HUES64 (cell line): Measurements from ENCODE around the gene USP2.

Experiments used
- H3K27ac ChIP-seq: 2 replicates; pipeline ENCODE4 v1.7.0; 2013; ENCODE audit warnings: low read depth, low read length, inconsistent platforms
- H3K27me3 ChIP-seq: 2 replicates; pipeline ENCODE4 v1.6.1; 2013; ENCODE audit warnings: mild to moderate bottlenecking, low read length; ENCODE audit not compliant: insufficient read depth
- H3K36me3 ChIP-seq: 2 replicates; pipeline ENCODE4 v1.6.1; 2013; ENCODE audit warnings: mild to moderate bottlenecking, low read length; ENCODE audit not compliant: insufficient read depth
- H3K4me1 ChIP-seq: 2 replicates; pipeline ENCODE4 v1.6.1; 2013; ENCODE audit warnings: mild to moderate bottlenecking, low read length, moderate library complexity; ENCODE audit not compliant: insufficient read depth
- H3K4me3 ChIP-seq: 2 replicates; pipeline ENCODE4 v1.5.1; 2013; ENCODE audit warnings: mild to moderate bottlenecking, low read length, moderate library complexity
- H3K9ac ChIP-seq: 2 replicates; pipeline ENCODE4 v1.6.1; 2013; ENCODE audit warnings: mild to moderate bottlenecking, low read depth, low read length
- H3K9me3 ChIP-seq: 2 replicates; pipeline ENCODE4 v1.6.1; 2013; ENCODE audit warnings: low read depth, low read length; ENCODE audit not compliant: insufficient read depth
- WGBS: fragments of 150-250, 120-280 bp; methylation state at CpG from one replicate; pipeline ENCODE4 v1.1.7; 2013; ENCODE audit warnings: missing lambda C conversion rate; 5-methylcytosine and 5-hydroxymethylcytosine counted together

The USP2 gene

DNA sequence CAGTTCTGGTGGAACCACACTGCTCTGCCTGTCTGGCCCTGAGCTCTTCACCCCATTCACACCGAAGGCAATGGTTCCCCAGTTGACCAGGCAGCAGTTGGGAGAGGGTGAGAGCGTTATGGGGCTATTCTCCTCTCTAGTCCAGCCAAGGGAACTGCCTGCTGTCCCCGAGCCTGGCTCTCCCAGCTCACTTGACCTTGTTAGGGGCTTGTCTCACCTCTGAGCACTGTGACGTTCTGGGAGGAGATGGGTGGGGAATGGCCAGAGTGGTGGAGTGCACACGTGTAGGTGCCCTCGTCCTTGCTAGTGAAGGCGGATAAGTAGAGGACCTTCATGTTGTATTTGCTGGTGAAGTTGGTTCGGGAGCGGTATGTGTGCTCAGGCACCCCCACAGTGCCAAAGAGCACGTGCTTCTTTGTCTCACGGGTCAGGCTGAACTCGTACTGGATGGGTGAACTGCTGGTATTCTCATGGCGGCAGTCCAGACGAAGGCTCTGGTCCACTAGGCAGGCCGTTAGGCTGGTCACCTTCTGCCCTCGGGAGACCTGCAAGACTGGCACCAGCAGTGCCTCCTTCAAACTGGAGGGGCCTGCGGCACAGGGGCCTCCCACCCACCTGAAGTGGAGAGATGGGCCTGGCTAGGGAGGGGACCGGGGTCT is 38.5 kb upstream of the USP2 start:
- 0 out of 2 replicates have a peak overlapping the region, but pooled peaks have one; percentile 16 for H3K27ac ChIP-seq
- peaks cover 22% of the 10 kb centered on the region for H3K4me1 ChIP-seq
- H3K9me3 ChIP-seq: no peaks in the 10 kb centered on the region
- WGBS: 93% methylated on average over 18 of the region's 18 CpGs
- no peak overlapping the region for H3K4me3 ChIP-seq
- H3K27me3 ChIP-seq: no peaks in the 10 kb centered on the region
- peak overlapping the region; percentile 84; the same call in 1 of the 2 replicates for H3K9ac ChIP-seq
- H3K36me3 ChIP-seq: peaks cover 28% of the 10 kb centered on the region

DNA sequence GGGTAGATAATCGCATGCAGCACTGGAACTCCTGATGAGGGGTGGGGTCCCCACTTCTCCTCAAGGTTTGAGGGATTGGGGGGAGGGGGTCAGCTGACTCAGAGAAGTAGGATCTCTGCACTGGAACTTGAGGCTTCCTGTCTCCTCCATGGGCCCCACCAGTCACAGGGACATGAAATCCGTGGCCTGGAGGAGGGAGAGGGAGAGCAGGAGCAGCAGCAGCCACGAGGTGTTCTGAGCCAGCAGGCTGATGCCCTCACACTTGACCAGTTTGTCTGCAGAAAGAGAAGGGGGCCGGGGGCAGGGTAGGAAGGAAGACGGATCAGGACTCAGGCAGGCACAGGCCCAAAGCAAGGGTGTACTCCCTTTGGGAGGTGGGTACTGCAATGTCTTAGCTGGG is 37.8 kb upstream of the USP2 start:
- peaks cover 28% of the 10 kb centered on the region for H3K36me3 ChIP-seq
- no peaks in the 10 kb centered on the region for H3K9me3 ChIP-seq
- H3K27ac ChIP-seq: no peak overlapping the region
- peaks cover 19% of the 10 kb centered on the region for H3K4me1 ChIP-seq
- H3K9ac ChIP-seq: no peak overlapping the region
- WGBS: 92% methylated on average over 5 of the region's 5 CpGs
- no peak overlapping the region for H3K4me3 ChIP-seq
- no peaks in the 10 kb centered on the region for H3K27me3 ChIP-seq

DNA sequence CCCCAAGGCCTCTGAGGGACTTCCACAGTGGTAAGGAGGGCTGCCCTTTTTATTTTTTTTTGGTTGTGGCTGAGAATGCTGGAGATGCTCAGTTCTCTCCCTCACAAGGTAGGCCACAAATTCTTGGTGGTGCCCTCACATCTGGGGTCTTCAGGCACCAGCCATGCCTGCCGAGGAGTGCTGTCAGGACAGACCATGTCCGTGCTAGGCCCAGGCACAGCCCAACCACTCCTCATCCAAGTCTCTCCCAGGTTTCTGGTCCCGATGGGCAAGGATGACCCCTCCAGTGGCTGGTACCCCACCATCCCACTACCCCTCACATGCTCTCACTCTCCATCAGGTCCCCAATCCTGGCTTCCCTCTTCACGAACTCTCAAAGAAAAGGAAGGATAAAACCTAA is 37.3 kb upstream of the USP2 start:
- no peak overlapping the region for H3K4me3 ChIP-seq
- H3K27ac ChIP-seq: no peak overlapping the region
- WGBS: 94% methylated on average over 4 of the region's 4 CpGs
- H3K4me1 ChIP-seq: peaks cover 19% of the 10 kb centered on the region
- no peaks in the 10 kb centered on the region for H3K9me3 ChIP-seq
- no peak overlapping the region for H3K9ac ChIP-seq
- no peaks in the 10 kb centered on the region for H3K27me3 ChIP-seq
- H3K36me3 ChIP-seq: peaks cover 28% of the 10 kb centered on the region

DNA sequence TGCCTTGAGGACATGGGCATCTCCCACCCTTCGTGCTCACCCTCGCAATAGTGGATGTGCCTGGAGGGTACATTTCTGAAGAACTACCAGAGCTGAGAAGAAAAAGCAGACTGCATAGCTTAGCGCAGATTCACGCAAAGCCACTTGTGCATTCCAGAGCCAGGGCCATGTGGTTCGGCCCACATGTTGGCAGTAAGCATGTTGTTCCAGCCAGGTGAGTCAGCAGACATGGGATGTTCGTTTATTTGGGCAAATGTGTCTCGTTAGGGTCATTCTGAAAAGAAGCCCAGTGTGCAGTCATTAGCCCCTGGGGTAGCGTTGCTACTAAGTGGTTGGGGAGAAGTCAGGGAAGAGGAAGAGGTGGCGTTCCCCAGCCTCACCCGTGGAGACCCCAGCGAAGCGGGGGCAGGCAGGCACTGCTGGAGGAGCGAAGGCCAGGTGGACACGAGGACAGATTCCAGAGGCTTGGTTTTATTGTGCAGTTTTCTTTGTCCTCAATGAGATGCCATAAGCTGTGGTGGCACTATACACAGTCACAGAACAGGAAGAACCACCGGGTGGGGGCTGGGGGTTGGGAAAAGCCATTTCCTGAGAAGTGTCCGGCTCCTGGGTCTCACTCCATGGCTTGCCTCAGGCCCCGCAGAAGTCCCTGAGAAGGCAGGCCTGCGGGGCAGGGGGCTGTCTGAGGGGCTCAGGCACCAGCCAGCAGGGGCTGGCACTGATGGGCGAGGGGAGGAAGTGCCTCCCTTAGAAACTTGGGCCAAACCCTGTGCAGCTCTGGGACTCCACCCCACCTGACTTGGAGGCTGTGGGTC is 36.4 kb upstream of the USP2 start:
- H3K9ac ChIP-seq: 0 out of 2 replicates have a peak overlapping the region, but pooled peaks have one; percentile 3

DNA sequence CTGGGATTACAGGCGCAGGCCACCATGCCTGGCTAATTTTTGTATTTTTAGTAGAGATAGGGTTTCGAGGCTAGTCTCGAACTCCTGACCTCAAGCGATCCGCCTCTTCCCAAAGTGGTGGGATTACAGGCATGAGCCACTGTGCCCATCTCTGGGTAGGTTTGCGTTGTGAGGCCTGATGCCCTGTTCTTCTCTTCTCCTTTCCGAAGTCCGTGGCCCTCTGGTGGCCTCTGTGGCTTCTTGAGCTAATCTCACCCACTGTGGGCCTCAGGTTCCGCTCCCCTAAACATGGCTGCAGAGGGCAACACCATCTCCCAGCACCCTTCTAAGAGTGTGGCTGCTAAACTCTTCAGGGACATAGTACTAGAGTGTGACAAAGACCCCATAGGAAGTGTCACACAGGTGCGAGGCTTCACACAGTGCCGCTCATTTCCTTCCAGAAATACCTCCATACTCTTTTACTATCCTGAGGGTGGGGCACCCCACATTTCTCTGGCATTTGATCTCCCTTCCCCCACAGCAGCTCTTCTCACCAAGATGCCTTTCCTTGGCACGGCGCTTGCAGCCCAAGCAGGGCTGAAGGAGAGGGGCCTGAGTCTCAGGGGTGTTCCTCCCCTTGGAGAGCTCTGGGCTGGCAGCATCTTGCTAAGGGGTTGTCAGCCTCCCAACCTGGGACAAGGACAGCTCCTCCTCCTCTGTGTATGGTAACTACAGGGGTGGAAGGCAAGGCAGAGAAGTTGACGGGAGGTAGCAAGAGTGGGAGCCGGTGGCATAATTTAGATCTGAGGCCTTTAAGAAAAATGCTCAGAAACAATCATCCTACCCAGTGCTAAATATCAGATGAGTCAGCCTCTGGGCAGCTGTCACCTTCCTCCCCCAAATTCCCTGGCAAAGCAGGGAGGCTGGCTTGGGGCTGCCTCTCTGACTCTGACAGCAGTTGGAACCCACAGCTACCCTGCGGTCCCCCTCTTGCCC is 35.4 kb upstream of the USP2 start:
- H3K27ac ChIP-seq: no peak overlapping the region
- no peaks in the 10 kb centered on the region for H3K27me3 ChIP-seq

More for the DNA sequence above, 36.4 kb upstream of the USP2 start:
- Histone ChIP-seq H3K4me3 (no peak overlapping the region), H3K9me3 (no peaks in the 10 kb centered on the region), H3K36me3 (peaks cover 28% of the 10 kb centered on the region), H3K27me3 (no peaks in the 10 kb centered on the region), H3K27ac (no peak overlapping the region), H3K4me1 (peaks cover 15% of the 10 kb centered on the region)
- WGBS: 86% methylated on average over 19 of the region's 19 CpGs

DNA sequence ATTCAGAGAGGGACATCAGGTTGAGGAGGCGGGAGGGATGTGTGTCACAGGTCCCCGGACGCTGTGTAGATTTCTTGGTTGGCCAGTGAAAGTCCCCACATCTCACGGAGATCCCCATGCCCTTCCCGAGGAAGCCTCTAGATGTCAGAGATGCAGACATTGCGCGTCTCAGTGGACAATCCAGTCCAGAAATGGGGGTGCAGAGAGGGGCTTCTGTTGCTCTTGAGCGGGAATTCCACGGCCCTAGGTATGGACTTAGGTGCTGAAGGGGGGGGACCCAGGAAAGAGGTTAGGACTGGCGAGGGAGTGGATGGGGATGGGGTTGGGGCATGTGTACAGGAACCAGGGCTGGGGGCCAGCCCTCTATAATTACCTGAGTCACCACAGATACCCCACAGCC is 34.5 kb upstream of the USP2 start:
- no peaks in the 10 kb centered on the region for H3K27me3 ChIP-seq
- no peak overlapping the region for H3K9ac ChIP-seq
- H3K4me1 ChIP-seq: peaks cover 13% of the 10 kb centered on the region
- no peak overlapping the region for H3K4me3 ChIP-seq
- 93% methylated on average over 10 of the region's 10 CpGs for WGBS
- no peak overlapping the region for H3K27ac ChIP-seq
- H3K9me3 ChIP-seq: no peaks in the 10 kb centered on the region
- H3K36me3 ChIP-seq: peaks cover 28% of the 10 kb centered on the region

More for the DNA sequence above, 35.4 kb upstream of the USP2 start:
- peak overlapping the region; percentile 3; the same call in 1 of the 2 replicates for H3K9ac ChIP-seq
- no peaks in the 10 kb centered on the region for H3K9me3 ChIP-seq
- WGBS: 77% methylated on average over 16 of the region's 16 CpGs
- H3K4me1 ChIP-seq: peaks cover 15% of the 10 kb centered on the region
- H3K36me3 ChIP-seq: peaks cover 28% of the 10 kb centered on the region
- H3K4me3 ChIP-seq: no peak overlapping the region

DNA sequence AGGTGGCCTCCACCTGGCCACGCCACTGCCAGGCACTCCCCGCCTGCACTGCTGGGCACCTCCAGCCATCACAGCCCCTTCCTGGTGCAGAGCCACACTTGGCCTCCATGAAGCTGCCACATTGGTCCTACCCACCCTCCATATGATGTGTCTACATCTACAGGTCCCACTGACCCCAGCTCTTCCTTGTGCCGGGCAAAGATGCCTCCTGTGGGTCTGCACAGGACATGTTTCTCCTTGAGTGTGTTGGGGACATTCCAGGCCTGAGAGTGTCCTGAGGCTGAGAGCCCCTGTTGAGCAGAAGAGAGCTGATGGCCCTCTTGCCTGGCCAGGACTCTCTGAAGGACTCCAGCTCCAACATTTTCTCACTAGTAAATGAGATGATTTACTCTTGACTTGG is 34.0 kb upstream of the USP2 start:
- 90% methylated on average over 3 of the region's 3 CpGs for WGBS
- Histone ChIP-seq H3K36me3 (peaks cover 24% of the 10 kb centered on the region), H3K4me3 (no peak overlapping the region), H3K9me3 (no peaks in the 10 kb centered on the region), H3K9ac (no peak overlapping the region), H3K4me1 (peaks cover 8% of the 10 kb centered on the region), H3K27me3 (no peaks in the 10 kb centered on the region), H3K27ac (no peak overlapping the region)

DNA sequence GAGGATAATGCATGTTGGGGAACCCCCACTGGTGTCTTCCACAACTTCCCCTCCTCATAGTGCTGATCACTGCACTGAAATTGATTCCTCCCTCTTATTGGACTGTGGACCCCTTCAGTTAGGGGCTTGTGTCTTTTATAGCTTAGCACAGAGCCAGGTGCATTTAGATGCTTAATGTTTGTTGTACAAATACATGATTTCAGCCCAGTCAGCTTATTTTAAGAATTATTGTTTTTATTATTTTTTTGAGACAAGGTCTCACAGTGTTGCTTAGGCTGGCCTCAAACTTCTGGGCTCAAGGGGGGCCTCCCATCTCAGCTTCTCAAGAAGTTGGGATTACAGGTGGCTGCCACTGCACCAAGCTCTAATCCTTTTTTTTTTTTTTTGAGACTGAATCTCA is 33.2 kb upstream of the USP2 start:
- H3K4me1 ChIP-seq: peaks cover 6% of the 10 kb centered on the region
- no peak overlapping the region for H3K27ac ChIP-seq
- no peak overlapping the region for H3K9ac ChIP-seq
- no peaks in the 10 kb centered on the region for H3K9me3 ChIP-seq
- H3K27me3 ChIP-seq: no peaks in the 10 kb centered on the region
- H3K4me3 ChIP-seq: no peak overlapping the region
- H3K36me3 ChIP-seq: peaks cover 16% of the 10 kb centered on the region

DNA sequence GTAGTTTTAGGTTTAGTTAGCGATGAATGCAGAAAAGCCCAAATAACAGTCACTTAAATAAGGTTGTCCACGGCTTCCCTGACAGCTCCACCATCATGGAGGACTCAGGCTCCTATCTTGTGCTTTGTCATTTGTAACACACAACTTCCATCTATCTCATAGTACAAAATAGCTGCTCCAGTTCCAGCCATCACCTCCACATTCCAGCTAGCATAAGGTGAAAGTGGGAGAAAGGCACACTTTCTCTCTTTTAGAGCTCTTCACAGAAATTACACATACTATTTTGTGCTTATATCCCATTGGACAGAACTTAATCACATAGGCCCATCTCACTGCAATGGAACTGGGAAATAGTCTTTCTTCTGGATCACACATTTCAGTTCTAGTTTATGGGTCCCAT is 32.8 kb upstream of the USP2 start:
- Histone ChIP-seq H3K4me3 (no peak overlapping the region), H3K27ac (no peak overlapping the region)
- WGBS: 95% methylated on average over 2 of the region's 2 CpGs

DNA sequence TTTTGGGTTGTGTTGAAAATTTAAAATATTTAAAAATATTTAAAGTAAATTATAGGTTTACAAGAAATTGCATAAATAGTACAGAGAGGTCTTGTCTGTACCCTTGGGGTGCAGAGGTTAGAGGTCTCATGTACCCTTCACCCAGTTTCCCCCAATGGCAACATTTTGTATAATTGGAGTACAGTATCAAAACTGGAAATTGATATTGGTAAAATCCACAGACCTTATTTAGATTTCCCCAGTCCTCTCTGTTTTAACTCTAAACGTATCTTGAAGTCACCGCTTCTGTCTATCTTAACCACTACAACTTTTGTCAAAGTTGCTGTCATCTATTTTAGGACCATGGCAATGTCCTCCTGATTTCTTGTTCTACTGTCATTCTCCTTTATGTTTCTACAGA is 30.6 kb upstream of the USP2 start:
- Histone ChIP-seq H3K4me3 (no peak overlapping the region), H3K27ac (no peak overlapping the region), H3K4me1 (no peaks in the 10 kb centered on the region), H3K9me3 (no peaks in the 10 kb centered on the region), H3K27me3 (no peaks in the 10 kb centered on the region), H3K9ac (no peak overlapping the region), H3K36me3 (no peaks in the 10 kb centered on the region)
- 98% methylated on average over 2 of the region's 2 CpGs for WGBS

More for the DNA sequence above, 32.8 kb upstream of the USP2 start:
- Histone ChIP-seq H3K27me3 (no peaks in the 10 kb centered on the region), H3K9ac (no peak overlapping the region), H3K4me1 (peaks cover 6% of the 10 kb centered on the region; the same call in 1 of the 2 replicates), H3K36me3 (peaks cover 12% of the 10 kb centered on the region), H3K9me3 (no peaks in the 10 kb centered on the region)
